GM21723 (cell line): ENCODE data around the gene SAXO2.
"Not testable (repeated sequence)": the region's sequence is repeated elsewhere in the genome, so short reads cannot be mapped to it uniquely, and the experiment has no call there.

Source experiments
- ATAC-seq: cut with Tn5 transposase; IDR thresholded peaks from one replicate; pipeline ENCODE4 v1.9.1; 2021; ENCODE audit warnings: mild to moderate bottlenecking, moderate library complexity; ENCODE audit not compliant: unreplicated experiment

Gene SAXO2

DNA sequence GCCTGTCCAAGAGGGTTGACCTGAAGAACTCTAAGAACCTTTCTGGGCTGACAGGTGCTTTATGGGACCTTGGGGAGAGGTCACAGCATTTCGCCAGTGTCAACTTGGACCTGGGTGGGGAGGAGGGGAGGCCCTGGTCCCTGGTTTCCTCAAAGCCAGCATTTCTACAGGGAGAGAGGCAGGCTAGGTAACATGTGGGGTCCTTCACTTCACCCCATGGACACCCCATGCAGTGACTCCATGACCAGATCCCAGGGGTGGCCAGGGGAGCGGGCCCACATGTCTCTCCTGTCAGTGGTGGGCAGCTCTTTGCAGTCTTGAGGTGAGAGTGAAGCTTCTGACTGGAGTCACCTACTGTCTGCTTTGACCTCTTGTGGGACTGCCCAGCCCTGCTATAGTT is 50.8 kb downstream of the SAXO2 start:
- no peak for ATAC-seq

DNA sequence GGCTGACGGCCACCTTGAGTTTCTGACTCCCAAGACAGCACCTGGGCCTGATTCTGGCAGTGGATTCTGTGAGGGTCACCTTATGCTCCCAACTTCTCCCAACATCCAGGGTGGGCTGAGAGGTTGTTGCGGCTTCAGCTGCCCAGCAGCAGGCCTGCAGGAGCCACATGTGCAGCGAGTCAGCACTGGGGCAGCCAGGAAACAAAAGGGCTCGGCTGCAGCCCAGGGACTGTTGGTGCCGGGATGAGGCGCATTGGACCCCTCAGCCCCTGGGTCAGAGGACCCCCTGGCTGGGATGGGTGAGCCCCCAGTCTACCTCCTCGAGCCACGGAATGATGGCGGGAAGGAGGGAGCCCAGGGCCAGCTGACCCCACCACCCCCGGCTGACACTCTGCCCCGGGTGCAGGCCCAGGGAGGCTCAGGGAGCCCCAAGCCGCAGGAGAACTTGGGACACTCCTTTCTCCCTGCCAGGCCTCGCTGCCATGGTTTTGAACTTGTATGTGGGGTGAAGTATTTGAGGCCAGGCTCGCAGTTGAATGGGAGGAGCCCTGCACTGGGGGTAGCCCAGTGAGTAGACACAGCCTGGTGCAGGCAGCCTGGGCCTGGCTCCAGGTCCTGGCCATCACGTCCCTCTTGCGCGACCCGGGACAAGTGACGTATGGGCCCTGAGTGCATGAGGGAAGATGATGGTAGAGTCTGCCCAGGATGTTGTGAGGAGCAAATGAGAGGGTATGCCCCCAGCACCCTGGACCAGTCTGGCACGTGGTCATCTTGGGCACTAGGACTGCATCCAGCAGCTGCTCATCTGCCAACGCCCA is 51.5 kb downstream of the SAXO2 start:
- ATAC-seq, result not testable (repeated sequence)

DNA sequence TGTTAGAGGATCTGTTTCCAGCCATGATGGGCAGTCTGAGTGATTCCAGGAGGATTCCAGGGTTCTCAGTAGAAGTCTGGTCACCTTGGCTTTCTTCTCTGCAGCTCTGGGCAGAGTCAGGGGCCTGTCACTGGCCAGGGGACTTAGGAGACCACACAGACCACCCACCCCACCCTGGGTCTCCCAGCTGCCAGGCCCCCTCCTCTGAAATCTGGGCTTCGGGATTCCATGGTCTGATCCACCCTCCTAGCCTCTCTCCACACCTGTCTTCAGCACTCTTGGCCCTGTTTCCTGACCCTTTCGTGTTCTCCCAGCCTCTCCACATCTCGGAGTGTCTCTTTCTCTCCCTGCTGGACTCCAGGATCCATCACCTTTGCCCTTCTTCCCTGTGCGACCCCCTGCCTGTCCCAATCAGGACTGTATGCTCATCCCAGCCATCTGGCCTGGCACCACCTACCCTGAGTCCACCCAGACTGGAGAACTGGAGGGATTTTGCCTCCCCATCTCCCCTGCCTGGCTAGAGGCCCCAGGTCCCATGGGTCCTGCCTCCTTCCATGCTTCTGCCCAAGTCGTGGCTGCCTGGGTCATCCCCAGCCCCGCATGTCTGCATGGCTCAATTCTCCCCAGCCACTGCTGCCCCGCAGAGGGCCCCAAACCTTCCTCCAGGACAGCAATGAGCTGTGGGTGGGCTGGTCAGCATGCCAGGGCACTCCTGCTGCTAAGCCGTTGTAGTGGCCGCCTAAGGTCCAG is 52.3 kb downstream of the SAXO2 start:
- no peak for ATAC-seq

DNA sequence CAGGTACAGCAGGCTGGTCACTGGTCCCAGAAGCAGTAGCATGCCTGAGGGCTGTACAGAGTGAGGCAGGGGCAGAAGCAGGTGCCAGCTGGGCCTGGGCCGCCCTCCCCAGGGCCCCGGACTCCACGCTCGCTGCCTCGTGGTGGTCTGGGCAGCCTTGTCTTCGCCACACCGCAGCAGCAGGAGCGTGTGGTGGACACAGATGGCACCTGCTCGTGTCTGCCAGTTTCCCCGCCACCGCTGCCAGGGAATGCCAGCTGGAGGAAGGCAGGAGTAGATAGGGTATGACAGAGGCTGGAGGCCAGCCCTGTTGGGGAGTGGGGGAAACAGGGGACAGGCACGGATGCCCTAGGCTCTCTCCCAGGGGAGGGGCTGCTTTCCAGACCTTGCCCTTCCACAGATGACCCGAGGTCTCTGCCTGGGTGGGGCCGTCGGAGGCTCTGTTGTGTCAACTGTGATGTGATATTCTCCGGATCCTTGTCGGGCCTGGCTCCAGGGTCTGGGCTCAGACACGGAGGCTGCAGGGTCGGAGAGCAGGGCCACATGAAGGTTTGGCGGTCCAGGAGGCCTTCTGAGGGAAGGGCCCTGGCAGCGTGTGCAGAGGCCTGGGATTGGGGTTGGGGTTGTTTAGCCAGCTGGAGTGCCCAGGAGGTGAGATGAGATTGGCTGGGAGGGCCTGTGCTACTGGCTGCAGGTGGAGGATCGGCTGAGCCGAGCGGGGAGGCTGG is 53.1 kb downstream of the SAXO2 start:
- no peak for ATAC-seq

DNA sequence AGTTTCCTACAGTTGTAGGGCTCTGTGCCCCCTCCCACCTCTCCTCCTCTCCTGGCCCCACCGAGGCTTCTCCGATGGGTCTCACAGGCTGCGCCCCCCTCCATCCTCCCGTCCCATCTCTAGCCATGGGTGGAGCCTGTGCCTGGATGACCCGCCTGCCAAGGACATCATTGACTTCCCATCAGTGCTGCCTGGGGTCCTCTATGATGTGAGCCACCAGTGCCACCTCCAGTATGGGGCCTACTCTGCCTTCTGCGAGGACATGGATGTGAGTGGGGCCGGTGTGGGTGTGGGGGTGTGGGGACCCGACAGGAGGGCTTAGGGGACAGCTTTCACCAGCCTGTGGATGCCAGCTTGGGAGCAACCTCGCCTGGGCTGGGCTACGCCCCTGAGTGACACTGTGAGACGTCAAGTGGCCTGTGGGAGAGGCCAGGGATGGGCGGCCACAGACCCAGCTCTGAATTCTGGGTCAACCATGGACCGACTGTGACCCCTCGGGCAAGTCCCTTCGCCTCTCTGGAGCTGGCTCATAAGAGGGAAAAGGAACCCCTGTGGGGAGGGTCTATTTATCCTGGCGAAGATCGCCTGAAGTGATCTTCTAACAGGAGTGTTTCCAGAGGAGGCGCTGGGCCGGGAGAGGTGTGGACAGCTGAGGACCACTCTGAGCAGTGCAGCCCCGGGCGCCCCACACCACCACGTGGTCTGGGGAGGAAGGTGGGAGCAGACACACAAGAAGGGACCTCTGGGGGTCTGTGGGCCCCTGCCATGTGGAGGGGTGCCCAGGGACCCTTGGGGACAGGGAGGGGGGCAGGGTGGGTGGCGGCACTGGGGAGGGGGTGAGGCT is 53.9 kb downstream of the SAXO2 start:
- ATAC-seq, result not testable (repeated sequence)

DNA sequence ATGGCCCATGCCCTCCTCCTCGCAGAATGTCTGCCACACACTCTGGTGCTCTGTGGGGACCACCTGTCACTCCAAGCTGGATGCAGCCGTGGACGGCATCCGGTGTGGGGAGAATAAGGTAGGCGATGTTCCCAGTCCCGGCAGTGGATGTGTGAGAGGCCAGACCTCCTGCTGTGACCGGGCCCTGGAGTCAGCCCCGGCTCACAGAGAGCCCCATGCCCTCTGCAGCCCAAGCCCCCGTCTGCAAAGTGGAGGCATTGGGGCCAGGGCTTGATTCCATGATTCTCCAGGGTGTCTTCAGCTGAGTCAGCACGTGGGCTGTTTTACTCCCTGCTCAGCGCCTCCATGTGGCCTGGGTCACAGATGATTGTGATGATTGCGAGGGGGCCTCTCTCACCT is 54.5 kb downstream of the SAXO2 start:
- ATAC-seq, result no peak

DNA sequence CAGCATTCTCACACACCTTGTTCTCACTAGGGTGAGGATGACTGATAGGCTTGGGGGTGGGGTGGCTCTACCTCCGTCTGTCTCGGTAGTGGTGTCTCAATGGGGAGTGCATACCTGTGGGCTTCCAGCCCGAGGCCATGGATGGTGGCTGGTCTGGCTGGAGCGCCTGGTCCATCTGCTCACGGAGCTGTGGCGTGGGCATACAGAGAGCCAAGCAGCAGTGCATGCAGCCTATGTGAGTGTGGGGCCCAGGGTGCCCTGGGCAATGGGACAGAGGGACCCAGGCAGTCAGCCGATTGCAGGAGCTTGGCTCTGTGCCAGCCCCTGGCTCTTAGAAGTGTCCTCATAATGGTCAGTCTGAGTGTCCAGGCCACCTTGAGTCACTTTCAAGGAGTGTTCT is 54.9 kb downstream of the SAXO2 start:
- not testable (repeated sequence) for ATAC-seq

DNA sequence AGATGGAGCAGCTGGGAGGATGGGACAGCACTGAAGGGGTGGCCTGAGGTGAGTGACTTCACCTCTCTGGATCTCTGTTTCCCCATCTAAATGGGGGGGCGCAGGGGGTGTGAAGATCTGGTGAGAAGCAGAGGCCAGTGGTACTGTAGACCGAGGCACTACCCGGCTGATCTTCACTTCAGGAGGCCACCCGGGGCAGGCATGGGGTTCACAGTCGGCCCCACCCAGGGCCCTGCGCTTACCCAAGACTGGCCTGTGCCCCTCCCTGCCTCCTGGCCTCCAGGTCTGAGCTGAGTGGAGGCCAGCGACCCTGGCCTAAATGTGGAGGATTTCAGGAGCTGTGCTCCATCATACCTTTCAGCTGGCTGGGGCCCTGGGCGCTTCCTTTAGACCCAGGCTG is 55.7 kb downstream of the SAXO2 start:
- not testable (repeated sequence) for ATAC-seq

DNA sequence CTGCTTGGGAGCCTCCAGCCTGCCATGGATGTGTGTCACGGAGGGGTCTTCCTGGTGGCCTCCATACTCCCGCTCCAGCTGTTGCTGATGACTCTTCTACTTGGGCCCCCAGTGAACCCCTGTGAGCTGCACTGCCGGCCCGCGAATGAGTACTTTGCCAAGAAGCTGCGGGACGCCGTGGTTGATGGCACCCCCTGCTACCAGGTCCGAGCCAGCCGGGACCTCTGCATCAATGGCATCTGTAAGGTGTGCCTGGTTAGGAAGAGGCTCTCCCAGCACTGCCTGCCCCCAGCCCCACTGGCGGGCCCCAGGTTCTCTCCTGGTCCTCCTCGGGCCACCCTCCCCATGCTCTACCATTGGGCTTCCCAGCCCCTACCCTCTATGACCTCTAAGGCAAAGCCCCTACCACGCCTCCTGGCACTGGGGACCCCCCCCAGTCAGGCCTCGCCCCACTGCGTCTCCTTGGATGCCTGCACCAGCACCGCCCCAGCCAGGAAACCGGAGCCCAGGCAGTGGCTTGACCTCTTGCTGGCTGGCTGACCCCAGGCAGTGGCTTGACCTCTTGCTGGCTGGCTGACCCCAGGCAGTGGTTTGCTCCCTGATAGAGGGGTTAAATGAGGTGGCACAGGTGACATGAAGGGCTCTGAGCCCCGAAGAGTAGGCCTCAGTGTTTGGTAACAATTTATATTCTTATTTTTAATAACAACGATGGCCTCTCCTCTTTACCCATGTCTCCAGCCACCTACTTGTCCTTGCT is 57.1 kb downstream of the SAXO2 start:
- not testable (repeated sequence) for ATAC-seq

DNA sequence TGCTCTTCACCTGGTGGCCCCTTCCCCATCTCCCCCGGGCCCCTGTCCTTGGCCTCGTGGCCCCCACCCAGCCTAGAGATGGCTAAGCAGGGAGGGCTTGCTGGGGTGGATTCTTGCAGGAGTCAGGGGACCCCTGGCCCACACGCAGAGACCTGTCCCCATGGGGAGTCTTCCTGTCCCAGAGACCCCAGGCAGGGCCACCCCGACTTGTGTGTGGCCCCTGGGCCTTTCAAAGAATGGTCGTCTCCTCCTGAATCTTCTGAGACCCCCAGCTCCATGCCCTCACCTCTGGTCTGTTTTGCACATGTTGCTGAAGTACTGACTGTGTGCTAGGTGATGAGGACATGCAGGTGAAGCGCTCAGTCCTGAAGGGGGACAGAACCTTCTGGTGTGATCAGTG is 58.2 kb downstream of the SAXO2 start:
- not testable (repeated sequence) for ATAC-seq

DNA sequence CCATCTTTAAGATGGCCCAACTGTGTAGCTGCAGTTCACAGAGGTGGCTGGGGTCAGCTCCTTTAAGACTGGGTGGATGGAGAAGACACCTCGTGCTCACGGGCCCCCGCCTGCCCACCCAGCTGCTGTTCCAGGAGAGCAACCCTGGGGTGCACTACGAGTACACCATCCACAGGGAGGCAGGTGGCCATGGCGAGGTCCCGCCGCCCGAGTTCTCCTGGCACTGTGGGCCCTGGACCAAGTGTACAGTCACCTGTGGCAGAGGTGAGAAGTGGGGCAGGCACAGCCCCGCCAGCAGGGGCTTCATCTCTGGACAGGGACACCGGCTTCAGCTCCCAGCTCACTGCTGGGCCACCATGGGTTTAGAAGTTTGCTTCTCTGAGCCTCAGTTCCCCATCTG is 59.9 kb downstream of the SAXO2 start:
- ATAC-seq, result not testable (repeated sequence)

DNA sequence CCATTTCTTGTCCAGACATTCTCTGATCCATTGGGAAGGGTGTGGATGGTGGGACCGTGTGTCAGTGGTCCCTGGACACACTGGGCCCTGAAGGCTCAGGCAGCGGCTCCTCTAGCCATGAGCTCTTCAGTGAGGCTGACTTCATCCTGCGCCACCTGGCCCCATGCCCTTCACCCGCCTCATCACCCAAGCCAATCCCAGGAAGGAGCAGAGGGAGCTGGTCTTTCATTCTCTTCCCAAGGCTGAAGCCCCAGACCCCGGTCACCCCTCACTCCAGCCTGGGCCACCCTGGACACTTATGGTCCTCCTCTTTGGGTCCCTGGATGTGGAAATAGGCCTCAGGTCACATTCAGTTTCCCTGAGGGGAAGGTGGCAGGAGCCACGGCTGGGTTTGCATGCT is 62.2 kb downstream of the SAXO2 start:
- ATAC-seq, result not testable (repeated sequence)

DNA sequence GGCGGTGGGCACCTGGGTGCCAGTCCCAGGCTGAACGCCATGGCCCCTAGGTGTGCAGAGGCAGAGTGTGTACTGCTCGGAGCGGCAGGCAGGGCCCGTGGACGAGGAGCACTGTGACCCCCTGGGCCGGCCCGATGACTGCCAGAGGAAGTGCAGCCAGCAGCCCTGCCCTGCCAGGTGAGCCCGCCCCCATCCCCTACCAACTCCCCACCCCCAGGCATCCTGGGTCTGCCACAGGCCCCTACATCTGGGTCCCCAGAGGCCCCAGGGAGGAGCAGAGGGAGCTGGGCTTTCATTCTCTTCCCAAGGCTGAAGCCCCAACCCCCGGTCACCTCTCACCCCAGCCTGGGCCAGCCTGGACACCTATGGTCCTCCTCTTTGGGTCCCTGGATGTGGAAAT is 63.0 kb downstream of the SAXO2 start:
- ATAC-seq, result not testable (repeated sequence)

DNA sequence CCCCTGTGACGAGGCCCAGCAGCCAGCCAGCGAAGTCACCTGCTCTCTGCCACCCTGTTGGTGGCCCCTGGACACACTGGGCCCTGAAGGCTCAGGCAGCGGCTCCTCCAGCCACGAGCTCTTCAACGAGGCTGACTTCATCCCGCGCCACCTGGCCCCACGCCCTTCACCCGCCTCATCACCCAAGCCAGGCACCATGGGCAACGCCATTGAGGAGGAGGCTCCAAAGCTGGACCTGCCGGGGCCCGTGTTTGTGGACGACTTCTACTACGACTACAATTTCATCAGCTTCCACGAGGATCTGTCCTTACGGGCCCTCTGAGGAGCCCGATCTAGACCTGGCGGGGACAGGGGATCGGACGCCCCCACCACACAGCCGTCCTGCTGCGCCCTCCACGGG is 64.3 kb downstream of the SAXO2 start:
- not testable (repeated sequence) for ATAC-seq

DNA sequence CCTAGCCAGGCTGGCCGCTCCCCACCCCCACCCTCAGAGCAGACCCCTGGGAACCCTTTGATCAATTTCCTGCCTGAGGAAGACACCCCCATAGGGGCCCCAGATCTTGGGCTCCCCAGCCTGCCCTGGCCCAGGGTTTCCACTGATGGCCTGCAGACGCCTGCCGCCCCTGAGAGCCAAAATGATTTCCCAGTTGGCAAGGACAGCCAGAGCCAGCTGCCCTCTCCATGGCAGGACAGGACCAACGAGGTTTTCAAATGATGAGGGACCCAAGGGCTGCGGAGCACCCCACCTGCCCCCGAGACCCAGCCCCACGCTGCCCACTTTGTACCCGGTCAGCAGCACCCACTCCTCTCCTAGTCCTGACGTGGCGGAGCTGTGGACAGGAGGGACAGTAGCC is 64.8 kb downstream of the SAXO2 start:
- not testable (repeated sequence) for ATAC-seq

DNA sequence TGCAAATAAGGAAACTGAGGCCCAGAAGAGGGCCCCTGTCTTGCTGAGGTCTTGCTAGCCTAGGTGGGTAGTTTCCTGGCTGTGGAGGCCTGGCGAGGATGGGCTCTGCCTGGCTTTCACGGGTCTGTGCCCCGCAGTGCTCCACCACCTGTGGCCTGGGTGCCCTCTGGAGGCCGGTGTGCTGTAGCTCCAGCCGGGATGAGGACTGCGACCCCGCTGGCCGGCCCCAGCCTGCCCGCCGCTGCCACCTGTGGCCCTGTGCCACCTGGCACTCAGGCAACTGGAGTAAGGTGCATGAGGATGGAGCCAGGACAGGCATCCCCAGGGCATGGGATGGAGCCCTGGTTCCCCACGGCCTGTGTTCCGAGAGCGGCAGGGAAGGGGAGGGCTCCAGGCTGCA is 66.4 kb downstream of the SAXO2 start:
- not testable (repeated sequence) for ATAC-seq

DNA sequence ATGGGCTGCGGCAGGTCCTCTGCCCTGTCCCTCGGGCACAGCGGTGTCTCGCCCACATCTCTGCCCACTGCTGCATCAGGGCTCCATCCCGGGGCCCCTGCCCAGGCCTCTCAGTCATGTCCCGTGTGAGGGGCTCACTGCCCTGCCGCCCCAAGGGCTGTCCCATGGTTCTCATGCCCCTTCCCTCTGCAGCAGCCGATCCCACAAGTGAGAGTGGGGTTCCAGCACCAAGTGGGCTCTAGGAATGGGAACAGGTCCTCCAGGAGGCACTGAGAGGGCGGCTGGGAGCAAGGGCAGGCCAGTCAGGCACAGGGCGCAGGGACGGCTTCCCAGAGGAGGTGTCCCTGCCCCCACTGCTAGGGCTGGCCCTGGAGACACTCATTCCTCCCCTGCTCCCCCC is 68.3 kb downstream of the SAXO2 start:
- not testable (repeated sequence) for ATAC-seq

DNA sequence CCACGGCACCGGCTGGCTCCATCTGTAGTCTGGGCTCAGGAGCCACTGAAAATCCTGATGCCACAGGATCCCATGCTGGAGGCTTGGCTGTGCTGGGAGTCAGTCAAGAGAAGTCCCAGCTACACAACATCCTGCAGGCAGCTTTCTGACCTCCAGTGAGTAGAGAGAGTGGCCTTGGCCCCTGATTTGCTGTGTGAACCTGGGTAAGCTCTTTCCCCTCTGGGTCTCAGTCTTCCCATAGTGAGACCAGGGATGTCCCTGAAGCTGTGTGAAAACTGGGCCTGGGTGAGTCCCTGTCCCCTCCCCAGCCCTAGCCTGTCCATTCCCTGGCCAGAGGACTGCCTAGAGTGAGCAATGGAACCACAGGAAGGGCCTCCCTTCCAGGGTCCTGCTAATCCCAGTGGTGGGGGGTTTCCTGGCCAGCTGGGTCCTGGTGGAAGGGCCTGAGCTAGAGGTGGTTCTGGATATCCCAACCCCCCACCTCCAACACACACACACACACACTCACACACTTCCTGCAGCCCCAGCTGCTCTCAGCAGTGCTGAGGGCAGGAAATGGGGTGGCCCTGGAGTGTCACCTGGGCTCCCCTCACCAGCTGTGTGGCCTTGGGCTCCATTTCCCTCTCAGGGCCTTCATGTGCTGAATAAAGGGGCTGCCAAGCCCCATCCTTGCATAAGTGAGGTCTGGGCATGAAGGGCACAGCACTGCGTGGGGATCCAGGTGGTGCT is 69.1 kb downstream of the SAXO2 start:
- ATAC-seq, result peak; percentile 59
